HG03139 (cell line): ENCODE measurements around the gene FBN2.

ENCODE experiments used
- ATAC-seq: cut with Tn5 transposase; IDR thresholded peaks from one replicate; pipeline ENCODE4 v1.9.1; 2021; ENCODE audit not compliant: unreplicated experiment

Gene FBN2

GRCh38 chr5:128213833-128214232, 324.2 kb downstream of the FBN2 start:
- ATAC-seq = no peak

DNA sequence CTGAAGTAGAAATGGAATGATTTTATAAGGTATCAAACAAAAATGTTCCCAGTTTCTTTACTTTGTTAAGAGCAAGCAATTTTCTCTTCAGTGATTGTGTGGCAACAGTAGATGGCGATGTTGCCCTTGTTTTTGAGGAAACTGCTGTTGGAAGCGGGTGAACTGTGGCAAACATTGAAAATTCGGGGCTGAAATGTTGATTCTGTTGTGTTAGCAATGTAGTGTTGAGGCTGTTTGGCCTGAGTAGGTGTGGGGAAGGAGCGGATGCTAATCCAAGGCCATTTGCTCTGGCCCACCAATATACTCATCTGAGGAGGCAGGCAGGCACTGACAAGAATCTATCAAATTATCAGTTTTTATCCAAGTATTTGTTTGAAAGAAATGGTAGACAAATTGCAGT, 324.7 kb downstream of the FBN2 start:
- ATAC-seq = peak; percentile 71

DNA sequence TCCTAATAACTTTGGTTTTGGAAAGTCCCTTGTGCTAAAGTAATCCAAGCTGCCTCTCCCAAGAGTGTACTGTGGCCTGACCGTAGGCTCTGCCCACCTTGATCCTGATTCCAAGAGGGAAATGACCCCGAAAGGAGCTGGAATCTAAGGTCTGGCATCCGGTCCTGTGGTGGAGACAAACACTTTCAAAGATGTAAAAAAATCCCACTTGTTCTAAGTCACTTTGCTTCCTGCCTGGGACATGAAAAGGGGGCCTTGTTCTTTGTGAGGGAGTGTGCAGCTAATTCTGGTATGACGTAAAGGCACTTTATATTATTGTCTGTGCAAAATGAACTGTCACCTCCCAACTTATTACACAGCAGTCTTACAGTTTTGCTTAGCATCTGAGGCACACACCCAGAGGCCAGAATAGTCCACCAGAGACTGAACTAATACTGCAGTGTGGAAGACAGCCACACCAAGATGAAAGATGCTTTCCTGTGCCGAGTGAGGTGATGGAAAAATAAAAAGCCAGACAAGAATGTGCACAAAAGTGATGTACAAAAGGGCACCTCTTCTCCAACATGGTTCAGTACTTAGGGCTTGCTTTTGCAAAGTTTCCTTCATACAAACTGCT, 325.7 kb downstream of the FBN2 start:
- no peak for ATAC-seq

- no peak for ATAC-seq
Observed at GRCh38 chr5:128208436-128208835, 329.6 kb downstream of the FBN2 start.
